IMR-90 (cell line): ENCODE measurements around the gene MTTP. TPM values are rescaled to one million over a fixed set of nuclear protein-coding genes. Genes with fewer than 3 reads are reported as not detected.

ENCODE experiments used
- ATAC-seq: fragments of 200-7000 bp; cut with Tn5 transposase; 2 replicates; pipeline ENCODE4 v1.9.1; 2020; ENCODE audit warnings: low read depth, mild to moderate bottlenecking, moderate library complexity
- BruUV-seq: library from RNA; stranded (reverse); fragments of 400-500 nt; replicated peaks from 2 replicates; lab custom pipeline; 2021; lab: Mats Ljungman, UMichigan
- CTCF ChIA-PET: fragments of 300-600 bp; formaldehyde crosslinking; extraction: SDS; loops from one replicate; lab custom pipeline; 2021; ENCODE audit warnings: antibody characterized with exemption; lab: Yijun Ruan, JAX
- POLR2A ChIA-PET: fragments of 300-600 bp; sonication (Branson Sonifier 250); formaldehyde crosslinking; loops from one replicate; lab custom pipeline; 2022; ENCODE audit warnings: antibody characterized with exemption; ENCODE audit not compliant: unreplicated experiment; lab: Charles Lee
- DNase-seq: peaks from one replicate; pipeline ENCODE4 v3.0.0; 2013
- H2AFZ ChIP-seq: replicated peaks from 2 replicates; pipeline ENCODE3; 2013; ENCODE audit warnings: low read length, mild to moderate bottlenecking; ENCODE audit not compliant: poor library complexity
- H2AK5ac ChIP-seq: 2 replicates; pipeline ENCODE4 v1.6.1; 2013; ENCODE audit warnings: low read depth, low read length, inconsistent platforms
- H2AK9ac ChIP-seq: replicated peaks from 2 replicates; pipeline ENCODE3; 2013; ENCODE audit warnings: mild to moderate bottlenecking, low read depth, low read length, moderate library complexity; ENCODE audit not compliant: poor library complexity
- H2BK120ac ChIP-seq: 2 replicates; pipeline ENCODE4 v1.6.1; 2013; ENCODE audit warnings: low read depth, low read length, inconsistent platforms
- H2BK15ac ChIP-seq: 3 replicates; pipeline ENCODE4 v1.6.1; 2013; ENCODE audit warnings: low read depth, low read length, inconsistent platforms
- H2BK20ac ChIP-seq: 2 replicates; pipeline ENCODE4 v1.6.1; 2013; ENCODE audit warnings: low read depth, mild to moderate bottlenecking, inconsistent platforms, low read length, moderate library complexity
- H2BK5ac ChIP-seq: 2 replicates; pipeline ENCODE4 v1.6.1; 2013; ENCODE audit warnings: mild to moderate bottlenecking, low read depth, low read length, inconsistent platforms; ENCODE audit not compliant: poor library complexity, severe bottlenecking
- H3K14ac ChIP-seq: replicated peaks from 2 replicates; pipeline ENCODE4 v1.6.1; 2013; ENCODE audit warnings: low read depth, low read length, inconsistent platforms
- H3K18ac ChIP-seq: 2 replicates; pipeline ENCODE4 v1.6.1; 2013; ENCODE audit warnings: low read depth, low read length, control low read depth
- H3K23ac ChIP-seq: 2 replicates; pipeline ENCODE4 v1.6.1; 2013; ENCODE audit warnings: low read depth, low read length, inconsistent platforms
- H3K27ac ChIP-seq: 2 replicates; pipeline ENCODE4 v1.5.1; 2013; ENCODE audit warnings: mild to moderate bottlenecking, control low read depth, low read length; ENCODE audit not compliant: insufficient read depth
- H3K27me3 ChIP-seq: 2 replicates; pipeline ENCODE4 v1.6.1; 2013; ENCODE audit warnings: low read length; ENCODE audit not compliant: control insufficient read depth, insufficient read depth
- H3K36me3 ChIP-seq: 2 replicates; pipeline ENCODE4 v1.6.1; 2013; ENCODE audit warnings: low read length, mixed read lengths; ENCODE audit not compliant: control insufficient read depth, insufficient read depth
- H3K4ac ChIP-seq: 2 replicates; pipeline ENCODE4 v1.6.1; 2013; ENCODE audit warnings: low read depth, low read length, inconsistent platforms
- H3K4me1 ChIP-seq: 2 replicates; pipeline ENCODE4 v1.6.1; 2013; ENCODE audit warnings: low read length, mixed read lengths; ENCODE audit not compliant: control insufficient read depth, insufficient read depth
- H3K4me2 ChIP-seq: 2 replicates; pipeline ENCODE4 v1.6.1; 2013; ENCODE audit warnings: low read depth, mild to moderate bottlenecking, control low read depth, low read length, moderate library complexity
- H3K4me3 ChIP-seq: 2 replicates; pipeline ENCODE4 v1.5.1; 2013; ENCODE audit warnings: low read depth, mild to moderate bottlenecking, control low read depth, low read length, moderate library complexity; ENCODE audit not compliant: insufficient read depth
- H3K56ac ChIP-seq: 2 replicates; pipeline ENCODE4 v1.6.1; 2013; ENCODE audit warnings: low read length, inconsistent platforms; ENCODE audit not compliant: insufficient read depth; ENCODE audit errors: extremely low read depth
- H3K79me1 ChIP-seq, 2 experiments: 2 replicates each; pipeline ENCODE4 v1.6.1; 2013; ENCODE audit warnings: low read length in 2 of 2, inconsistent platforms in 1 of 2, low read depth in 1 of 2
- H3K9ac ChIP-seq: 2 replicates; pipeline ENCODE4 v1.6.1; 2013; ENCODE audit warnings: low read depth, low read length, control low read depth
- H3K9me1 ChIP-seq: 2 replicates; pipeline ENCODE4 v1.6.1; 2013; ENCODE audit warnings: low read length, inconsistent platforms; ENCODE audit not compliant: insufficient read depth
- H3K9me3 ChIP-seq: 2 replicates; pipeline ENCODE4 v1.6.1; 2013; ENCODE audit warnings: low read length; ENCODE audit not compliant: control insufficient read depth, insufficient read depth
- H4K20me1 ChIP-seq: 2 replicates; pipeline ENCODE4 v1.6.1; 2013; ENCODE audit warnings: low read length, inconsistent platforms; ENCODE audit not compliant: insufficient read depth
- H4K5ac ChIP-seq: 2 replicates; pipeline ENCODE4 v1.6.1; 2013; ENCODE audit warnings: mild to moderate bottlenecking, low read depth, low read length, control low read depth
- H4K8ac ChIP-seq, 2 experiments: 2 replicates each; pipeline ENCODE4 v1.6.1; 2013; ENCODE audit warnings: low read depth in 2 of 2, low read length in 2 of 2, control low read depth in 1 of 2, inconsistent platforms in 1 of 2
- H4K91ac ChIP-seq: 2 replicates; pipeline ENCODE4 v1.6.1; 2013; ENCODE audit warnings: low read depth, low read length, inconsistent platforms; ENCODE audit not compliant: insufficient read depth
- FOS ChIP-seq: fragments of 150-350 bp; IDR thresholded peaks from 2 replicates; pipeline ENCODE4 v1.6.1; 2016; ENCODE audit warnings: low read depth, low read length
- MAFK ChIP-seq: IDR thresholded peaks from 2 replicates; pipeline ENCODE4 v1.6.1; 2012; ENCODE audit warnings: low read depth, low read length, improper control_type of control experiment
- RCOR1 ChIP-seq: IDR thresholded peaks from 2 replicates; pipeline ENCODE4 v1.6.1; 2012; ENCODE audit warnings: mild to moderate bottlenecking, low read length, improper control_type of control experiment; ENCODE audit not compliant: insufficient replicate concordance
- SMC3 ChIP-seq: fragments of 150-350 bp; IDR thresholded peaks from 2 replicates; pipeline ENCODE4 v1.6.1; 2016; ENCODE audit warnings: low read depth, mild to moderate bottlenecking, antibody characterized with exemption, low read length, moderate library complexity
- dilution Hi-C: fragments of 300-500 bp; cut with HindIII; formaldehyde crosslinking; loops from one replicate; pipeline ENCODE4 v1.14.3; 2018; ENCODE audit warnings: low sequenced_read_pairs; ENCODE audit not compliant: unreplicated experiment
- in situ Hi-C: fragments of 300-500 bp; cut with MboI; formaldehyde crosslinking; loops from 3 replicates; pipeline ENCODE4 v1.14.3; 2019; ENCODE audit warnings: low sequenced_read_pairs, inconsistent platforms, mixed read lengths
- intact Hi-C: fragments of 100-400 bp; cut with micrococcal nuclease; formaldehyde crosslinking; loops from 2 replicates; pipeline ENCODE4 v1.10.0; 2022
- polyA plus RNA-seq, 3 experiments: library from polyadenylated mRNA; depleted of rRNA; stranded (reverse); fragments of >200 nt; gene quantifications; 2 replicates each; pipeline ENCODE4 v1.2.3, GENCODE V29; 2012; ENCODE audit warnings: low replicate concordance in 1 of 3
- total RNA-seq: library from RNA; depleted of rRNA; stranded (reverse); fragments of >200 nt; gene quantifications from 2 replicates; pipeline ENCODE4 v1.2.3, GENCODE V29; 2012

Gene MTTP
- total and polyA plus RNA-seq, 2 of the 4 experiments (the other 2 are of a cell fraction), result under 0.01 to 0.03 TPM

DNA sequence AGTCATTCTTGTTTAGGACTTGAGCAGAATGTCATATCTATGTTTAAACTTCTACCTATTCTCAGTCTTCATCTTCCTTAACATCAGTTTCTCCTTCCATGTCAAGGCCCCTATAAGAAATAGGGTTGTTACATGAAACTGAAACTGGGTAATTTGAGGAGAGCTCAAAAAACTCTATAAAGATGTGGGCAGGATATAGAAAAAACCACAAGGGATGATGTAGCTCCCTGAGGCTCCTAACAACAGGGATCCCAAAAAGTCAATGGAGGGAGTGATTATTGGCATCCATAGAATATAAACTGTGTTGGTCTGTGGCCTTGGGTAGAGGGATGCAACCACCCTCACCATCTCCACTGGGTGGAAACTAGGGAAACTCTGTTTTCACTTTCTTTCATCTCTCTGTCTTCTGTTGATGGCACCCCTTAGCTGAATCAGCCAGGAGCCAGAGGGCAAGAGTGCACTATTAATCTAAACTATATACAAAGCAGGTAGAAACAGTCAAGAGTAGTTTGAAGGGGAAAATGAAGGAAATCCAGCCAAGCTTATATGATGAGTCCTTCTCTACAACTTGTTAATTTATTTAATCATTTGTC lies 55.4 kb downstream of the MTTP start:
- no TSS peak for BruUV-seq
- intact Hi-C loops, result no loop called here
- dilution Hi-C loops, result no loop called here

More for the DNA sequence above, 55.4 kb downstream of the MTTP start:
- no peaks in the 10 kb centered on the region for H3K9me1 ChIP-seq
- no peak overlapping the region for H3K56ac ChIP-seq
- H2BK5ac ChIP-seq, result no peak overlapping the region
- H2AK5ac ChIP-seq, result no peak overlapping the region
- ATAC-seq (no peak), DNase-seq (no peak)
- H3K18ac ChIP-seq, result no peak overlapping the region
- no peak overlapping the region for H4K91ac ChIP-seq
- no peak overlapping the region for H3K4ac ChIP-seq
- in situ Hi-C loops, result no loop called here
- CTCF ChIA-PET, result no interaction called here
- H3K9ac ChIP-seq, result no peak overlapping the region
- H3K14ac ChIP-seq, result no peak overlapping the region
- no peak overlapping the region for H2BK20ac ChIP-seq
- no peak overlapping the region for H3K27ac ChIP-seq
- no peaks in the 10 kb centered on the region for H4K20me1 ChIP-seq
- H3K9me3 ChIP-seq, result no peaks in the 10 kb centered on the region
- no peaks in the 10 kb centered on the region for H3K27me3 ChIP-seq
- no peak overlapping the region for H3K4me3 ChIP-seq
- no peak overlapping the region for H3K4me2 ChIP-seq
- no peak overlapping the region for H2AFZ ChIP-seq
- no peak overlapping the region for H2BK120ac ChIP-seq
- POLR2A ChIA-PET, result no interaction called here
- H2AK9ac ChIP-seq, result no peak overlapping the region
- no peaks in the 10 kb centered on the region for H3K36me3 ChIP-seq
- no peaks in the 10 kb centered on the region for H3K79me1 ChIP-seq
- TF ChIP-seq MAFK (no peak), SMC3 (no peak), FOS (no peak), RCOR1 (no peak)
- no peak overlapping the region for H3K23ac ChIP-seq
- H2BK15ac ChIP-seq, result no peak overlapping the region
- H4K8ac ChIP-seq, result no peak overlapping the region
- H3K4me1 ChIP-seq, result no peaks in the 10 kb centered on the region
- no peak overlapping the region for H4K5ac ChIP-seq
